HTERT RPE-1 (cell line): ENCODE data around the gene MRPL52.
"Not testable (repeated sequence)": the region's sequence is repeated elsewhere in the genome, so short reads cannot be mapped to it uniquely, and the experiment has no call there.

Experiments
- in situ Hi-C: fragments of 300-500 bp; cut with MboI; formaldehyde crosslinking; loops from 4 replicates; pipeline ENCODE4 v1.14.3; 2020; ENCODE audit warnings: low sequenced_read_pairs

The MRPL52 gene

GRCh38 chr14:22837750-22838538 lies 8.3 kb downstream of the MRPL52 start:
- in situ Hi-C loops = no loop called here

- in situ Hi-C loops = no loop called here
Observed at GRCh38 chr14:22838631-22839041, 8.9 kb downstream of the MRPL52 start.

GRCh38 chr14:22839159-22839779 lies 9.6 kb downstream of the MRPL52 start:
- in situ Hi-C loops = no loop called here

GRCh38 chr14:22841311-22841710 lies 11.6 kb downstream of the MRPL52 start:
- in situ Hi-C loops = no loop called here

GRCh38 chr14:22841769-22842168 lies 12.1 kb downstream of the MRPL52 start:
- in situ Hi-C loops = no loop called here

- in situ Hi-C loops = no loop called here
Observed at GRCh38 chr14:22842211-22843122, 12.8 kb downstream of the MRPL52 start.

- in situ Hi-C loops = no loop called here
Observed at GRCh38 chr14:22843123-22843925, 13.6 kb downstream of the MRPL52 start.

- in situ Hi-C loops = no loop called here
Observed at GRCh38 chr14:22844221-22845102, 14.8 kb downstream of the MRPL52 start.

GRCh38 chr14:22845103-22845394 lies 15.4 kb downstream of the MRPL52 start:
- in situ Hi-C loops = no loop called here

- in situ Hi-C loops = no loop called here
Observed at GRCh38 chr14:22845821-22846625, 16.3 kb downstream of the MRPL52 start.

- in situ Hi-C loops = no loop called here
Observed at GRCh38 chr14:22846811-22847307, 17.2 kb downstream of the MRPL52 start.

- in situ Hi-C loops = no loop called here
Observed at GRCh38 chr14:22847661-22848341, 18.1 kb downstream of the MRPL52 start.

- in situ Hi-C loops = no loop called here
Observed at GRCh38 chr14:22848351-22849164, 18.9 kb downstream of the MRPL52 start.

- in situ Hi-C loops = no loop called here
Observed at GRCh38 chr14:22849212-22849819, 19.6 kb downstream of the MRPL52 start.

- in situ Hi-C loops = no loop called here
Observed at GRCh38 chr14:22850944-22851764, 21.5 kb downstream of the MRPL52 start.

- in situ Hi-C loops = not testable (repeated sequence)
Observed at GRCh38 chr14:22852178-22852577, 22.5 kb downstream of the MRPL52 start.
